ENCODE data around the gene ZNF324B. TPM values are rescaled to one million over a fixed set of nuclear protein-coding genes. Genes with fewer than 3 reads are reported as not detected.

The ZNF324B gene
- polyA plus RNA-seq, 3 donors, result 0.46 to 3.1 (median 0.82) TPM

DNA sequence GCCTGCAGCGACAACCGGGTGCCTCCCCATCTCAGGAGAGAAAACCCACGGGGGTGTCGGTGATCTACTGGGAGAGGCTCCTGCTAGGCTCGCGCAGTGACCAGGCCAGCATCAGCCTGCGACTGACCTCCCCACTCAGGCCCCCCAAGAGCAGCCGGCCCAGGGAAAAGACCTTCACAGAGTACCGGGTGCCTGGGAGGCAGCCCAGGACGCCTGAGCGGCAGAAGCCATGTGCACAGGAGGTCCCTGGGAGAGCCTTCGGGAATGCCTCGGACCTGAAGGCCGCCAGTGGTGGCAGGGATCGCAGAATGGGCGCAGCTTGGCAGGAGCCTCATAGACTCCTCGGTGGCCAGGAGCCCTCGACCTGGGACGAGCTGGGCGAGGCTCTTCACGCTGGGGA is 3.9 kb downstream of the ZNF324B start:
- Mint-ChIP-seq H3K9me3 (peaks cover 0 to 1% (median 0%) of the 10 kb centered on the region in 7 donors), H3K4me1 (peaks cover 16% of the 10 kb centered on the region), H3K4me3 (no peak overlapping the region), H3K36me3 (peaks cover 38 to 54% of the 10 kb centered on the region in 2 donors), H3K27me3 (ENCODE audit: low read depth in 3 of 3) (peaks cover 0 to 3% (median 2%) of the 10 kb centered on the region in 3 donors), H3K27ac (peak overlapping the region in 2 of 7 donors; percentile 10 to 25)
- WGBS (ENCODE audit: insufficient coverage), result 94% methylated on average over 11 of the region's 21 CpGs
- Histone ChIP-seq H3K9me3 (replicated peaks in 1 of 2; ENCODE audit: control insufficient read depth in 1 of 2, insufficient read depth in 1 of 2, low read length in 2 of 2) (no peaks in the 10 kb centered on the region), H4K20me1 (ENCODE audit: insufficient read depth, low read length) (no peaks in the 10 kb centered on the region), H3K4me1 (ENCODE audit: control insufficient read depth in 1 of 2, insufficient read depth in 2 of 2, low read length in 2 of 2) (peaks cover 11 to 15% of the 10 kb centered on the region in 2 donors), H3K27ac (ENCODE audit: low read depth in 1 of 2, low read length in 2 of 2) (no peak overlapping the region), H3K27me3 (ENCODE audit: control insufficient read depth in 2 of 2, insufficient read depth in 2 of 2, low read length in 2 of 2) (peaks cover 0 to 5% of the 10 kb centered on the region in 2 donors), H3K79me2 (ENCODE audit: insufficient read depth, low read length) (no peaks in the 10 kb centered on the region), H2AFZ (ENCODE audit: insufficient read depth, low read depth, low read length, poor library complexity, severe bottlenecking) (no peak overlapping the region), H3K4me2 (replicated peaks; ENCODE audit: extremely low read depth, low read length, poor library complexity, severe bottlenecking) (no peak overlapping the region), H3K9ac (ENCODE audit: insufficient read depth, low read length, poor library complexity, severe bottlenecking) (no peak overlapping the region), H3K4me3 (replicated peaks in 1 of 3; ENCODE audit: low read depth in 2 of 3, low read length in 3 of 3) (no peak overlapping the region), H3K36me3 (replicated peaks in 1 of 2; ENCODE audit: control insufficient read depth in 1 of 2, insufficient read depth in 2 of 2, low read length in 2 of 2) (peaks cover 21 to 31% of the 10 kb centered on the region in 2 donors)
- intact Hi-C loops (cut with micrococcal nuclease), result no loop called here
- DNase-seq, result no peak
- no peak for TF ChIP-seq CTCF (IDR thresholded peaks at IDR 0.05)

- peaks cover 6 to 10% of the 10 kb centered on the region in 2 donors for H3K4me1 ChIP-seq (ENCODE audit: control insufficient read depth in 1 of 2, insufficient read depth in 2 of 2, low read length in 2 of 2)
- H3K79me2 ChIP-seq (ENCODE audit: insufficient read depth, low read length), result no peaks in the 10 kb centered on the region
- Mint-ChIP-seq H3K27ac (no peak overlapping the region), H3K9me3 (peaks cover 0 to 1% (median 0%) of the 10 kb centered on the region in 7 donors), H3K27me3 (ENCODE audit: low read depth in 3 of 3) (peaks cover 0 to 3% (median 0%) of the 10 kb centered on the region in 3 donors), H3K36me3 (peaks cover 38 to 54% of the 10 kb centered on the region in 2 donors), H3K4me3 (no peak overlapping the region), H3K4me1 (peaks cover 10% of the 10 kb centered on the region)
- no peak overlapping the region for H3K27ac ChIP-seq (ENCODE audit: low read depth in 1 of 2, low read length in 2 of 2)
- no peak overlapping the region for H3K4me2 ChIP-seq (replicated peaks; ENCODE audit: extremely low read depth, low read length, poor library complexity, severe bottlenecking)
- 97% methylated on average over 21 of the region's 35 CpGs for WGBS (ENCODE audit: insufficient coverage)
- no peak overlapping the region for H2AFZ ChIP-seq (ENCODE audit: insufficient read depth, low read depth, low read length, poor library complexity, severe bottlenecking)
- peaks cover 21 to 31% of the 10 kb centered on the region in 2 donors for H3K36me3 ChIP-seq (replicated peaks in 1 of 2; ENCODE audit: control insufficient read depth in 1 of 2, insufficient read depth in 2 of 2, low read length in 2 of 2)
- no peak overlapping the region for H3K4me3 ChIP-seq (replicated peaks in 1 of 3; ENCODE audit: low read depth in 2 of 3, low read length in 3 of 3)
- H3K9me3 ChIP-seq (replicated peaks in 1 of 2; ENCODE audit: control insufficient read depth in 1 of 2, insufficient read depth in 1 of 2, low read length in 2 of 2), result no peaks in the 10 kb centered on the region
- no peak overlapping the region for H3K9ac ChIP-seq (ENCODE audit: insufficient read depth, low read length, poor library complexity, severe bottlenecking)
- intact Hi-C loops (cut with micrococcal nuclease), result no loop called here
- no peak for TF ChIP-seq CTCF (IDR thresholded peaks at IDR 0.05)
- no peaks in the 10 kb centered on the region for H4K20me1 ChIP-seq (ENCODE audit: insufficient read depth, low read length)
- no peak for DNase-seq
- no peaks in the 10 kb centered on the region for H3K27me3 ChIP-seq (ENCODE audit: control insufficient read depth in 2 of 2, insufficient read depth in 2 of 2, low read length in 2 of 2)
Measured at GRCh38 chr19:58456111-58456510, 4.7 kb downstream of the ZNF324B start.

All from CD14-positive monocyte (primary cell).